ENCODE measurements around the gene CST7.

CST7 gene

GRCh38 chr20:24984961-24985640 lies 36.0 kb downstream of the CST7 start:
- no peak for DNase-seq (ENCODE audit: low read depth in 2 of 2, low spot score in 1 of 2)

GRCh38 chr20:24985802-24986201 lies 36.7 kb downstream of the CST7 start:
- no peak for DNase-seq (ENCODE audit: low read depth in 2 of 2, low spot score in 1 of 2)

GRCh38 chr20:24986436-24987015 lies 37.5 kb downstream of the CST7 start:
- DNase-seq (ENCODE audit: low read depth in 2 of 2, low spot score in 1 of 2): no peak

- no peak for DNase-seq (ENCODE audit: low read depth in 2 of 2, low spot score in 1 of 2)
These were observed 38.2 kb downstream of the CST7 start for GRCh38 chr20:24987244-24987643.

- DNase-seq (ENCODE audit: low read depth in 2 of 2, low spot score in 1 of 2): no peak
These were observed 39.1 kb downstream of the CST7 start for GRCh38 chr20:24987873-24988835.

GRCh38 chr20:24989162-24989561 lies 40.1 kb downstream of the CST7 start:
- no peak for DNase-seq (ENCODE audit: low read depth in 2 of 2, low spot score in 1 of 2)

- DNase-seq (ENCODE audit: low read depth in 2 of 2, low spot score in 1 of 2): no peak
These were observed 41.8 kb downstream of the CST7 start for GRCh38 chr20:24990810-24991252.

- DNase-seq (ENCODE audit: low read depth in 2 of 2, low spot score in 1 of 2): no peak
These were observed 42.9 kb downstream of the CST7 start for GRCh38 chr20:24991897-24992486.

- peak; percentile 91 to 94 for DNase-seq (ENCODE audit: low read depth in 2 of 2, low spot score in 1 of 2)
These were observed 43.6 kb downstream of the CST7 start, which contains the start of gene APMAP for GRCh38 chr20:24992487-24993205. TSS of gene APMAP (minus strand) at chr20:24992751. CDS start at chr20:24992688, 63 bp downstream.

- DNase-seq (ENCODE audit: low read depth in 2 of 2, low spot score in 1 of 2): no peak
These were observed 44.5 kb downstream of the CST7 start for GRCh38 chr20:24993337-24994185.

- DNase-seq (ENCODE audit: low read depth in 2 of 2, low spot score in 1 of 2): no peak
These were observed 45.1 kb downstream of the CST7 start for GRCh38 chr20:24994186-24994465.

- DNase-seq (ENCODE audit: low read depth in 2 of 2, low spot score in 1 of 2): peak; percentile 67 to 70
These were observed 45.6 kb downstream of the CST7 start for GRCh38 chr20:24994470-24995368.

GRCh38 chr20:24995741-24996448 lies 46.8 kb downstream of the CST7 start:
- DNase-seq (ENCODE audit: low read depth in 2 of 2, low spot score in 1 of 2): no peak

- no peak for DNase-seq (ENCODE audit: low read depth in 2 of 2, low spot score in 1 of 2)
These were observed 47.6 kb downstream of the CST7 start for GRCh38 chr20:24996449-24997377.

- DNase-seq (ENCODE audit: low read depth in 2 of 2, low spot score in 1 of 2): no peak
These were observed 49.1 kb downstream of the CST7 start for GRCh38 chr20:24998121-24998520.

GRCh38 chr20:24998631-24999445 lies 49.8 kb downstream of the CST7 start:
- DNase-seq (ENCODE audit: low read depth in 2 of 2, low spot score in 1 of 2): no peak
